Urinary bladder (tissue), 4 donors: ENCODE measurements around the gene GPA33. TPM values are rescaled to one million over a fixed set of nuclear protein-coding genes. Genes with fewer than 3 reads are reported as not detected.

Experiments used
- DNase-seq: peaks from one replicate; pipeline ENCODE4 v3.0.0-alpha.2; 2015; ENCODE audit errors: extremely low spot score
- H3K27ac ChIP-seq: one replicate; pipeline ENCODE4 v1.5.1; 2013; ENCODE audit warnings: low read depth, mild to moderate bottlenecking, moderate library complexity
- H3K36me3 ChIP-seq: one replicate; pipeline ENCODE4 v1.6.1; 2013; ENCODE audit warnings: mild to moderate bottlenecking, moderate library complexity; ENCODE audit not compliant: insufficient read depth
- H3K4me1 ChIP-seq: one replicate; pipeline ENCODE4 v1.6.1; 2013; ENCODE audit warnings: mild to moderate bottlenecking, moderate library complexity; ENCODE audit not compliant: insufficient read depth
- H3K4me3 ChIP-seq: one replicate; pipeline ENCODE4 v1.5.1; 2013; ENCODE audit warnings: low read depth, low read length
- whole genome bisulfite sequencing: extraction: QIAGEN DNeasy Blood & Tissue Kit; methylation state at CpG from one replicate; pipeline ENCODE4 v1.1.7; 2013; 5-methylcytosine and 5-hydroxymethylcytosine counted together
- polyA plus RNA-seq: library from polyadenylated mRNA; stranded (reverse); fragments of 200-250 nt; gene quantifications from one replicate; pipeline ENCODE4 v1.2.3, GENCODE V29; 2013
- total RNA-seq: library from RNA; depleted of rRNA; stranded (reverse); fragments of >200 nt; gene quantifications from one replicate; pipeline ENCODE4 v1.2.3, GENCODE V29; 2014
- donor health status: healthy with polysubstance abuse.
- donor health status: healthy.

The GPA33 gene
- total and polyA plus RNA-seq, 2 donors, result 0.08 TPM; not detected in 1

DNA sequence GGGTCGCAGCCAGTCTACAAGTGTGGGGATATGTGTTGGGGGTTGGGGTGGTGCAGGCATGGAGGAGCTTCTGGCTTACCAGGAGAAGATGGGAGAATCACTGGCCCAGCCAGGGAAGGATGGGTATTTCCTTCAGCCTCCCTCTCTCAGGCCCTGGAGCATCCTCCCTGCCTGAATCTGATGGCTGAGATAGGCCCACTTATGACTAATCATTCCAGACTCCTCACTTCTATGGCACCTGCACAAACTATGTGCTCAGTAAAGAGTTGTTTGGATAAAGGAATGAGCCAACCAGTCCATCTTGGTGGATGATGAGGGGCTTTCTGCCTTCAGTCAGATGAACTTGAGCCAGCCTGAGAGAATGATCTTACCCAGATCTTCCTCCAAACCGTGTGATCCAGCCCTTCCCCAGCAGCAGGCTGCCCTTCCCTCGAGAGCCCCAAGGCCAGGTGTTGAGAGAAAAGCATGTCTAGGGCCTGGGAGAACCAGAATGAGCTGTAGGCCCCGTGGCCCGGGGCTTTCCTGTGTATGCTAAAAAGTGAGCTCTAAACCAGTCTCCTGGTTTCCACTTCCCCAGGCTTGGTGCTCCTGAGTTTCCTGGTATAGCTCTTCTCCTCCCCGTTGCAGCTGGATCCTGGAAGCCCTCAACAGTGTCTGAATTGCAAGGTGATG, 1.3 kb downstream of the GPA33 start:
- H3K4me1 ChIP-seq, result no peaks in the 10 kb centered on the region
- no peak overlapping the region for H3K27ac ChIP-seq
- DNase-seq, result no peak
- 80% methylated on average over 6 of the region's 6 CpGs for WGBS
- no peaks in the 10 kb centered on the region for H3K36me3 ChIP-seq
- no peak overlapping the region for H3K4me3 ChIP-seq

DNA sequence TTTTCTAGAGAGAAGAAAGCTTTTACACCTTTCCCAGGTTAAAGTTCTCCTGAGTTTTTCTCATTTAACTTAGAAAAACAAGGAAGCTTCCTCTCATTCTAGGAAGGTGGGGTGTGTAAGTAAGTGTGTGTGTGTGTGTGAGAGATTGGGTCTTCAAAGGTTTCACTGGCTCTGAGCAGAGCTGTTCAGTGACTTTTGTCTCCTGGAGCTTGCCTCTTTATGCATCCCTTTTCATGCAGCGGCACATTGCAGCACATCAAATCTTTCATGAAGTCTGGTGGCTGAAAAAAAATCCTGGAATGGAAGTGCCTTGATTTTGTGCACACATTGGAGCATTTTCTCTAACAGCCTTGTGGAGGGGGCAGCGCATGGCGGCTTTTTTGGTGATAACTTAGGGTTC, 3.4 kb downstream of the GPA33 start:
- 53% methylated on average over 3 of the region's 3 CpGs for WGBS
- Histone ChIP-seq H3K4me3 (no peak overlapping the region), H3K36me3 (no peaks in the 10 kb centered on the region), H3K4me1 (no peaks in the 10 kb centered on the region), H3K27ac (no peak overlapping the region)
- DNase-seq, result no peak

DNA sequence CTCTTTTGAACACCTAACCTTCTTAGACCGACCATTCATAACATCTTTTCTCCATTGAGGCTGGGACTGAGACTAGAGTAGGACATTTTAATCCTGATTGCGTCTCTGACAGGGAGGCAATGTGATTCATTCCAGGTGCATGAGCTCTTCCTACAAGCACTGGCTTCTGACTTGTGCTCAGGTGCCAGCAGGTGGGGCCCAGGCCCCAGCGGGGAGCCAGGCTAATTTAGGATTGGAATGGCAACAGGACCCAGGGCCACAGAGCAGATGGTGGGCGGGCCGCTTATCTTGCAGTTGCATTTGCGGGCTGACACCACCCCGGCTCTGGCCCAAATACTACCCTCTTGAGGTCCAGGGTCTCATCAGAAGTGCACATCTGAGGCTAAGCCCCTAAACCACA, 4.1 kb downstream of the GPA33 start:
- Histone ChIP-seq H3K36me3 (no peaks in the 10 kb centered on the region), H3K27ac (no peak overlapping the region), H3K4me1 (no peaks in the 10 kb centered on the region), H3K4me3 (no peak overlapping the region)
- DNase-seq, result no peak
- WGBS, result 91% methylated on average over 7 of the region's 7 CpGs

DNA sequence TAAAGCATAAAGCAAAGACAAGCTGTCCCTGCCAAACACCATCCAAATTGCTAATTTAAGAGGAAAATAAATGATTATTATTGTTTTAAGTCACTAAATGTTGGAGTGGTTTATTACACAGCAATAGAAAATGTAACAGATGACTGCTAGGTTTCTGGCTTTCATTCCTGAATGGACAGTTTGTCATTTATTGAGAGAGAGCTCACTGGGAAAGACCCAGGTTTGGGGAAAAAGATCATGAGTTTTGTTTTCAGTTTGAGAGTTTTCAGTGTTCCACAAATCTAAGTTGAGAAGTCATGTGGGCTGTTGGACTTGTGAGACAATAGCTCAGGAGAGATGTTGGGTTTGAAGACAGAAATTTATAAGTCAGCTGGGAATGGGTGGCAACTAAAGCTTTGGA, 5.4 kb downstream of the GPA33 start:
- H3K36me3 ChIP-seq, result no peaks in the 10 kb centered on the region
- no peaks in the 10 kb centered on the region for H3K4me1 ChIP-seq
- no peak for DNase-seq
- H3K27ac ChIP-seq, result no peak overlapping the region
- H3K4me3 ChIP-seq, result no peak overlapping the region

DNA sequence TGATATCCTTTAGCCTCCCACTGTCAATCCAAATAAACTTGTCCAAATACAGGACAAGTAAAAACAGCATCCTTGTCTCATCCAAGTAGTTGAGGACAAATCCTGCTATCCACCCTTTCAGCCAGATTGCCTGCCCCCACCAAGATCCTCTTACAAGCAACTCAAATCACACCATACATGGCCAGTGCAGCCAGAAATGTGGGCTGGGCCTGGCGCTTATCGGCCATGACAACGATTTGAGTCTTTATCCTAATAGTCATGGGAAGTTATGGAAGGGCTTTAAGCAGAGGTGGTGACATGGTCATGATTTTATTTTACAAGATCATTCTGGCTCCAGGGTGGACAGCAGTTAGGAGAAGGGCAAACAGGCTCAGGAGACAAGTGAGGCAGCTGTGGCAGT, 6.3 kb downstream of the GPA33 start:
- WGBS, result 74% methylated on average over 3 of the region's 3 CpGs
- H3K4me3 ChIP-seq, result no peak overlapping the region

DNA sequence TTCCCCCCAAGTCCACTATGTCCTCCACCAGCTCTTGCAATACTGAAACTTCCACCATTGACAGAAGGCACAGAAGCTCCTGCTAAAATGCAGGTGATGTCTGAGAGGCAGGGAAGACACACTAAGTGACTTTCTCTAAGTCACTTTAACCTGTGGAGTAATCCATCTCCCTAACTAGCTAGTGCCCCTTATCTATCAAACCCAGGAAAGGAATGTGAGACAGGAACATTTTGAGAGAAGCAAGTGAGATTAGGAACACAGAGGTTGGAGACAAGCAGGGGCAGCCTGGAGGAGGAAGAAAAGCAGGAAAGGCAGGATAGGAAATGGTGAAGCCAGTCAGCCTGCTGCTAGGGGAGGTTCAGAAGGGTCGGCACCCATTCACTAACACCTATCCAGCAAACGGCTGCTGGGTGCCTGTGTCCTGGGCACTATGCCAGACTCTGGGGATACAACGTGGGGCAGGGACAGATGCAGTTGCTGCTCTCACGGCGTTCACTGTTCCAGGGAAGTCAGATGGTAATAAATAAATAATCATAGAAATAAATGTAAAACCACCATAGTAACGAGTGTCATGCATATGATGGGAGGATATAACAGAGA, 7.0 kb downstream of the GPA33 start:
- Histone ChIP-seq H3K4me3 (no peak overlapping the region), H3K4me1 (no peaks in the 10 kb centered on the region), H3K27ac (no peak overlapping the region), H3K36me3 (no peaks in the 10 kb centered on the region)
- DNase-seq, result no peak
- 35% methylated on average over 6 of the region's 6 CpGs for WGBS

More for the DNA sequence above, 6.3 kb downstream of the GPA33 start:
- Histone ChIP-seq H3K27ac (no peak overlapping the region), H3K36me3 (no peaks in the 10 kb centered on the region), H3K4me1 (no peaks in the 10 kb centered on the region)
- DNase-seq, result no peak

DNA sequence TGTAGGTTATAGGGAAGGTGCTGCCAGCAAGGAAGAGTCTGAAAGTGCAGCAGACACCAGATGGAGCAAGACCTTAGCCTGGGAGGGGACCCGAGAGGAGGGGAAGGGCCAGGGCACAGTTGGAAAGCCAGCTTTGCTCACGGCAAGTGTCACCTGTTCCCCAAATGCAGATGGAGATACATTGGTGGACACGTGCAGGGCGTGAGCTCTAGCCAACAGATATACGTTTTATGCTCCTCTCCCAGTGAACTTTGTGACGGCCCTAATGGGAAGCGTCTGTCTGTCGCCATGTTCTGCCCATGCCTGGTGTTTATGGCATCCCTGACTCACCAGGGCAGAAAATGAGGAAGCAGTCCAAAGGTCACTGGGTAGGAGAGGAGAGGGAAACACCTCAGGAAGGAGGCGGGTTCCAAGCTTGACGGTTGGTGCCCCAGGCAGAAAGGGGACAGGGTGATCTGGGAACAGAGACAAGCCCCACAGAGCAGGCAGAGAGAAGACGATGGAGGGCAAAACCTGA, 7.6 kb downstream of the GPA33 start:
- no peak overlapping the region for H3K27ac ChIP-seq
- no peak overlapping the region for H3K4me3 ChIP-seq
- DNase-seq, result no peak
- no peaks in the 10 kb centered on the region for H3K4me1 ChIP-seq
- WGBS, result 57% methylated on average over 11 of the region's 11 CpGs
- no peaks in the 10 kb centered on the region for H3K36me3 ChIP-seq

DNA sequence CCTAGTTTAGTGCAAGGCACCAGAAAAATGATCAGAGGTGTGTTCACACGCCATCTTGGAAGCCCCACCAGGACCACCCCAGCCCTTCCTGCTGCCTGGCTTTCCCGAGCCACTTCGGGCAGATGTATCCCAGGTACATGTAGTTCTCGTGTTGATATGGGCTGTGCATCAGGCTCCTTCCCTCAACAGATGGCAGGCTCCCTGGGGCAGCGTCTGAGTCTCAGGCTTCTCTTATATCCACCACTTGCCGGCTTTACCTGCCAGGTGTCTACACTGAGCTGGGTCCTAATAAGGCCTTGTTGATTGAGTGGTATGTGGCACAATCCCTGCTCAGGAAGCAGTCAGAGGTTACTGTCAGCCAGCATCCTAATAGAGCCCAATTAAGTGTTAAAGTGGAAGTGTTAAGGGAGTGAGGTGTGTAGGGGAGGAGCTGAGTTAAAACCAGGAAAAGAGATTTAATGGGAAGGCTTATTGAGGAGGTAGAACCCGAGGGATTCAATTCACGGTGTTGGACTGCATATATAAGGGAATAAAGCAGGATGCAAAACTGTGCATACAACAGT, 8.5 kb downstream of the GPA33 start:
- Histone ChIP-seq H3K27ac (no peak overlapping the region), H3K36me3 (no peaks in the 10 kb centered on the region), H3K4me3 (no peak overlapping the region), H3K4me1 (no peaks in the 10 kb centered on the region)
- WGBS, result 78% methylated on average over 8 of the region's 8 CpGs
- DNase-seq, result no peak

DNA sequence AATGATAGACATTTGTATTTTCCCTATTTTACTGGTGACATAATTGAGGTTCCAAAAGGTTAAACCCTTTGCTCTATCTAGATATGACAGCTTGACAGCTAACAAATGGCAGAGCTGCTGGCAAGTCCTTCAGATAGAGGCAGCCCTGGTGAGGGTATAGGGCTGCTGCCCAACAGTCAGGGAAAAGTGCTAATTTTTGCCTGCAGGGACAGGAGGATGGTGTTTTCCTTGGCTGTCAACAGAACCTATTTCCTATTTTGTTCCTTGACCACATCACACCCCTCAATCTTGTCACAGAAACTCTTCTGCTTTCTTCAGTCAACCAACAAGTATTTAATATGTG, 12.3 kb downstream of the GPA33 start:
- no peaks in the 10 kb centered on the region for H3K36me3 ChIP-seq
- DNase-seq, result no peak
- no peaks in the 10 kb centered on the region for H3K4me1 ChIP-seq
- H3K27ac ChIP-seq, result no peak overlapping the region
- H3K4me3 ChIP-seq, result no peak overlapping the region

DNA sequence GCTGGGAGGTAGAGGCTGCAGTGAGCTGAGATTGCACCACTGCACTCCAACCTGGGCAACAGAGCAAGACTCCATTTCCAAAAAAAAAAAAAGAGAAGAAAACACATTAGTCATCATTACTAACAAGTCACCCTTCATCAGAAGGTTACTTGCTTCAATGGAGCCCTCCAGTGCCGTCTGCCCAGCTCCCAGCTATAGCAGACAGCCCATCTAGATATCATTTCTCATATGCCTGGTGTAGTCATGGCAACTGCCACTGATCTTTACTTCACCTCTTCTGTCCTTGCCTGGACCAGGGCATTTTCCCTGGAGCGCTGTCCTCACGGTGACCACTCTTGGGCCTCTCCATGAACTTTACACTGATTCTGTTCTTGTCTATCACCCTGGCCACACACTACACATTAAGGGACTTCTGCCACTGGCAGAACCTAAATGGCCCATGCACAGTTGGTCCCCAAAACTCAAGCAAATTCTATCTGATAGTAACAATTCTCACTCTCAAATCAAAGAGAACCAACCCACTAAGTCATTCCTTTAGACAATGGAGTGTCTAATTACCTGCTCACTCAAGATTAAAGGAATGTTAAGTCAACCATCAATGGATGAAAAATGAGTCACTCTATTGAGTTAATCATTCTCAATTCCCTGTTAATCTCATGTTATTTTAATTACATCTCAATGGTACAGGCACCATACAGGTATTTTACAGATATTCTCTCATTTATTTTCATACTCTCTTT, 12.9 kb downstream of the GPA33 start:
- Histone ChIP-seq H3K4me1 (no peaks in the 10 kb centered on the region), H3K27ac (no peak overlapping the region), H3K36me3 (no peaks in the 10 kb centered on the region), H3K4me3 (no peak overlapping the region)
- DNase-seq, result no peak
- 91% methylated on average over 3 of the region's 3 CpGs for WGBS

DNA sequence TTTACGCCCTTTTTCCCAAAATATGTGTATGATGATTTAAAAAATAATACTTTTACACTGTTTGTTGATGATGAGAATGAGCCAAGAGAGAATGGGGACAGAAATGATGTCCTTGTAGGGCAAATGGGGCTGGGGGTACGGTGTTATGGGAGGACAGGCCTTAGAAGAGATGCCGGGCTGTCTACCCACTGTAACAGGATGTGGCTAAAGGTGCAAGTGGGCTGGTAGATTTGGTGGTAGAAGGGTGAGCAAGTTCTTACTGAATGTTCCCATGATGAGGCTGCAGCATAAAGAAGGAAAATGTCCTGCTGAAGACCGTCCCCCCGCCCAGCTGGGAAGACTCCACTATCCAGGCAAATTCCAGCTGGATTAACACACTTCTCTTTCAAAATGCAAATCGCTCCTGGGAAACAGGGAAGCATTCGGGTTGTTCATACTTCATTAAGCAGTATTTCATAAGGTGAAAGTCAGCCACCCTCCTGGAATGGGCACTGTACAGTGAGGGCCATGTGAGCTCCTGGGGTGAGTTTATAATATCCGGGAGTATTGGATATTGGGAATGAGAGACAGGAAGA, 14.0 kb downstream of the GPA33 start:
- Histone ChIP-seq H3K4me3 (no peak overlapping the region), H3K36me3 (no peaks in the 10 kb centered on the region), H3K27ac (no peak overlapping the region), H3K4me1 (no peaks in the 10 kb centered on the region)
- no peak for DNase-seq
- 83% methylated on average over 8 of the region's 8 CpGs for WGBS

DNA sequence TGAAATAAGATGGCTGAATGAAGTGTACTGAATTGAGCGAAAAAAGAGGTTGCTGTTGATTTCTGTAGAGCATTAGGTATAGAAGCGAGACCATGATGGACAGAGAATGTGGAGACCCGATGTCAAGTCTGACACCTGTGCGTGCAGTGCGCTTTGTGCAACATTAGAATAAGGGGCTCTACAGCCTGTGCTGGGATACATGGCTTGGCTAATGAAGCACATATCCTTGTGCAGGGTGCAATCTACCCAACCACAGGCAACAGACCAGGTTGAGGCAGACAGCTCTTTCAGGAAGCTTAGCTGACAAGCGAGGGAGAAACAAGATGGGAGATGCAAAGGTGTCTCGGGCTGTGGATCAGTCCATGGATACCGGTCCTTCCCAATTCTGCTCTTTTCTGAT, 18.9 kb downstream of the GPA33 start:
- WGBS, result 99% methylated on average over 8 of the region's 8 CpGs
- H3K4me1 ChIP-seq, result no peaks in the 10 kb centered on the region
- H3K36me3 ChIP-seq, result no peaks in the 10 kb centered on the region
- DNase-seq, result no peak
- no peak overlapping the region for H3K27ac ChIP-seq
- H3K4me3 ChIP-seq, result no peak overlapping the region

DNA sequence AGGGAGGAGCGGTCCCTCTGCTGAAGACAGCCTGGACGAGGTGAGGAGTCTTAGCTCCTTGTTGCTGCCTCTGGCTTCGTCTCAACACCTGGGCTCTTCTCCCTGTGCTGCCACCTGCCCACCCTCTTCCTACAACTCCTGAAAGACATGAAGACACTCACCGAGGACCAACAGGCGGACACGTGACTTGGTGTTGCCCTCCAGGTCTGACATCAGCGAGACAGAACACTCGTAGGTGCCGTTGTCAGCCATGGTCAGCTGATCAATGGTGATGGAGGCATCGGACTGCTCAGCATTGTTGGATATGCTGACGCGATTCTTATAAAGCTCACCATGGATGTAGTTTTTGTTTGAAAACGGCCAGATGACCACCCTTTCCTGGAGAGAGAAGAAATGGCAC, 21.4 kb downstream of the GPA33 start:
- no peak overlapping the region for H3K4me3 ChIP-seq
- H3K4me1 ChIP-seq, result no peaks in the 10 kb centered on the region
- no peak for DNase-seq
- 88% methylated on average over 13 of the region's 13 CpGs for WGBS
- no peak overlapping the region for H3K27ac ChIP-seq
- H3K36me3 ChIP-seq, result no peaks in the 10 kb centered on the region

DNA sequence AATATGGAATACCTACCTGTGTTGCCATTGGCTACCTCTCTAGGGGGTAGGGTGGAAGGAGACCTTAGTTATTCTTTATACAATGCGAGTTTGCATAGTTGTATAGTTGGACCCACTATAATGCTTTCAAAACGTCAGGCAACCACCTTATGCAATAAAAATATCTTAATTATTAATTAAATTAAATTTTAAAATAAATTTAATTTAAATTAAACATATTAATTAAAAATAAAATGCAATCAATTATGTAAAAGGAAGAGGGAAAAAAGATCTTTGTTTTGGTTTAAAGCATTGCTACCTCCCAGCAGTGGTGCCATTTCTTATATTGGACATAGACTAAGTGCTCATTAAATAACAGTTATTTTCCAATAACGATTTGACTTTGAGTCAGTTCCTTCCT, 22.3 kb downstream of the GPA33 start:
- DNase-seq, result no peak
- WGBS, result 86% methylated on average over 3 of the region's 3 CpGs
- H3K27ac ChIP-seq, result no peak overlapping the region

More for the DNA sequence above, 22.3 kb downstream of the GPA33 start:
- H3K4me3 ChIP-seq, result no peak overlapping the region
- no peaks in the 10 kb centered on the region for H3K4me1 ChIP-seq
- H3K36me3 ChIP-seq, result no peaks in the 10 kb centered on the region
